ENCODE results near the gene STIM1.
A peak's percentile ranks its signal among the peaks of the same experiment; 100 is the strongest.

The STIM1 gene

GRCh38 chr11:3831378-3832239 is 23.9 kb upstream of the STIM1 start:
- no peak for DNase-seq

DNA sequence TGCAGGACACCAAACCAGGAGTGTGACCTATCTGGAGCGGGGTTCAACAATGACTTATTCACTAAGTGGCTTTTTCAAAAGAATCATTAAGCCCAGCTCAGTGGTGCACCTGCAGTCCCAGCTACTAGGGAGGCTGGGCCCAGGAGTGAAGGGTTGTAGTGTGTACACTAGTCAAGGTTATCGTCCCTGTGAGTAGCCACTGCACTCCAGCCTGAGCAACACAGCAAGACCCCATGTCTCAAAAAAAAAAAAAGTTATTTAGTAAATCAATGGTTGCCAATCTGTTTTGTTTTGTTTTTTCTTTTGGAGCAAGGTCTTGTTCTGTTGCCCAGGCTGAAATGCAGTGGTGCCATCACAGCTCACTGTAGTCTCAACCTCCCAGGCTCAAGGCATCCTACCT is 22.6 kb upstream of the STIM1 start:
- DNase-seq = no peak

- no peak for DNase-seq
Observed at GRCh38 chr11:3833449-3833848, 22.0 kb upstream of the STIM1 start.

DNA sequence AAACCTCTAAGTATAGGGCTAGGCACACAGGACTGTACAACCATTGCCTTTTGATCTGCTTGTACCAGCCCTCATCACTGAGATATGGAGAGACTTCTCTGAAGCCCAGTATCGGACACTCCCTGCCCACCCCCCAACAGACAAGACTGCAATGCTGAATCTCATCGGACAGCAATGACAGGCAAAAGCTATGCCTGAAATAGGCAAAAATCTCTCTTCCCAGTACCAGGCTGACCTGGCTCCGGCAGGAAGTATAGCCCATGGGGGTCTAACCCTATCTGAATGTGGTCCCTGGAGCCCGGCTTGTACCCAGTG is 21.2 kb upstream of the STIM1 start:
- no peak for DNase-seq

- no peak for DNase-seq
Observed at GRCh38 chr11:3834664-3835461, 20.6 kb upstream of the STIM1 start.

DNA sequence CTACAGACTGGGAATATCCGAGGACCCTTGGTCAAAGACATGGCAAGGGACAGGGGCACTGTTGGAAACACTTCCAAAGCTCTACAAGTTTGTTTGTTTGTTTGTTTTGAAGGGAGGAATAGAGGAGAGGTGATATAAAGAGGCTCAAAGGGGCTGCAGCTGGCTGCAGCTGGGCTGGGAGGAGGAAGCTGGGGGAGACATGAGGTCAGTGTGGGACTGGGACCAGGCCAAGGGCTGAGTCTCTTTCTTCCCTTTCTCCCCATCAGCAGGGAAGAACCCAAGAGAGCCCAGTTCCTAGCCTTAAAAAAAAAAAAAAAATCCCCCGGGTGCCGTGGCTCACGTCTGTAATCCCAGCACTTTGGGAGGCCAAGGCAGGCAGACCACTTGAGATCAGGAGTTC is 19.7 kb upstream of the STIM1 start:
- no peak for DNase-seq

DNA sequence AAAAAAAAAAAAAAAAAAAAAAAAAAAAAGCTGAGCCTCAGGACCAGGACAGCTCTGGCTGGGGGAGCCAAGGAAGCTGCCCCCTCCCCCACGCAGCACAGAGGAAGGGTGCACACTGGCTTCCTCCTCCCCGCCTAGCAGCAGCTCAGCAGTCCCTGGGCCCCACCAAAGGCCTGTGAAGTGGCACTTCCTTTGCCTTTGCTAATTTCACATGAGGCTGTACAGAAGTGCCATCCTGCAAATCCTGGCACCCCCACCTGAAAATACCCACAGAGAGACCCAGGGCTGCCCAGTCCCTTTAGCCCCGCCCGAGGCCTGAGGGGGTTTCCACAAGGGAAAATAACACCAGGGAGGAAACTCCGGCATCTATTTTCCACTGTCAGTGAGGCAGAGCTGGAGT is 18.6 kb upstream of the STIM1 start:
- DNase-seq = no peak

DNA sequence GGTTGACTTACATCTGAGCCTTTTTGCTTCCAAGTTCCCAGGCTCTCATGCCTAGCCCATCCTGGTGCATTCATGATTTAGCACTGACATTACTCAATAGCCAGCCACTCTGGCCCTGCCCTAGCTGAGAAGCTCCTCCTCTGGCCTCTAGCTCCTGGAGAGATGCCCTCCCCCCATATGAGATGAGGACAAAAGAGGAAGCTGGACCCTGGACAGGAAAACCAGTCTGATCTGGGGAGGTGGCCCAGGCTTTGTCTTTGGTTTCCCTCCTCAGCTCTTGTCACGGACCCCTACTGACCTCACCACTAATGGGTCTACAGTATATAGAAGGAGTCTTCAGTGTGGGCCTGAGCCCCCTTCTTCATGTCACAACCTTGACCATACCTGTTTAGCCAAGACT is 17.7 kb upstream of the STIM1 start:
- no peak for DNase-seq

DNA sequence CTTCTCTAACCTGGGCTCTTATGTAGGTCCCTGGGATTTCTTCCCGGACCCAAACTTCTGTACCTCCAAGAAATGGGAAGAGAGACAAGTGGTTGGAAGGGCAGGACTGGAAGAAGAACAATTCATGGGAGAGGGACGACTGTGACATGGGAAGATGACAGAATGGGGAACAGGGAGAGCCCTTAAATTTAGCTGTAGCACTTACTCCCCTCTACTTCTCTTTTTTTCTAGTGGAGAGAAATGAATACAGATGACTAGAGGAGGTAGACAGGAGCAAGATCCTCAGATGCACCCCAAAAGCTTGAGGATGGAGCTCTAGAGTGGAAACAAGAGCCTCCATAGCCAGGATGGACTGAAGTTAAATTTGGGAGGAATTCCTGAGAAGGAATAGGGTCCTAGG is 17.0 kb upstream of the STIM1 start:
- DNase-seq = no peak

DNA sequence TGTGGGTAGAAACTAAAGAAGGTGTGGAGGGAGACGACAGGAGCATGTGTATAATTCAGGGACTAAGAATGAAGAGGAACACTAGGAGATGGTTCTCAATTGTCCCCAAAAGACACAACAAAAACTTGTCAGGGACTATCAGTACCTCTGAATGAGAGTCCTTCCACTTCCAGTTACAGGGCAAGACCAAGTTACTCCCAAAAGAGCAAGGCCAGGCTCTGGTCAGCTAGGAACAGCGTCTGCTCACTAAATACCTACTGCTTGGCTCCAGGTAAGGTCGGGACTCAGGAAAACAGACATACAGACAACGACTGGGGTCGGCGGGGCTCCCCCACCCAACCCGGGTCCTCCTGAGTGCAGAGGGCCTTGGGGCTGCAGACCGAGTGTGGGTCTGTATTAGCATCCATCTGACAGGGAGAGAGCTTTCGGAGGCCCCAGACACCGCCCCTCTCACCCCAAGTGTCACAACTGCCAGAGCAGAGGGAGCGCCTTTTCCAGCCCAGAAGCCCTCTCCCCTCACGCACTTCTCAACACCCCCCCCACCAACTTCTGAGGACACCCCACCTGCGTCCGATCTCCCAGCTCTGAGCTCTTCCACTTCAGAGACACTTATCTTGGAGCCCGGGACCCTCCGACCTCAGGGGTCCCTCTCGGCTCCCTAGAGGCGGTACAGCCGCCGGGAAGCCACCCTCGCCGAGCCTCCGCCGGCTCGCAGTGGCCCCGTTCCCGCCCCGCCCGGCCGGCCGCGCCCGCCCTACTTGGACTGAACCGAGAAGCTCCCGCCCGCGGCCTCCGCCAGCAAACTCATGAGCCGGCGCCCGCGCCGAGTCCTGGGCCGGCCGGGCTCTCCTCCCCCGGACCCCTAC is 15.2 kb upstream of the STIM1 start:
- no peak for DNase-seq

DNA sequence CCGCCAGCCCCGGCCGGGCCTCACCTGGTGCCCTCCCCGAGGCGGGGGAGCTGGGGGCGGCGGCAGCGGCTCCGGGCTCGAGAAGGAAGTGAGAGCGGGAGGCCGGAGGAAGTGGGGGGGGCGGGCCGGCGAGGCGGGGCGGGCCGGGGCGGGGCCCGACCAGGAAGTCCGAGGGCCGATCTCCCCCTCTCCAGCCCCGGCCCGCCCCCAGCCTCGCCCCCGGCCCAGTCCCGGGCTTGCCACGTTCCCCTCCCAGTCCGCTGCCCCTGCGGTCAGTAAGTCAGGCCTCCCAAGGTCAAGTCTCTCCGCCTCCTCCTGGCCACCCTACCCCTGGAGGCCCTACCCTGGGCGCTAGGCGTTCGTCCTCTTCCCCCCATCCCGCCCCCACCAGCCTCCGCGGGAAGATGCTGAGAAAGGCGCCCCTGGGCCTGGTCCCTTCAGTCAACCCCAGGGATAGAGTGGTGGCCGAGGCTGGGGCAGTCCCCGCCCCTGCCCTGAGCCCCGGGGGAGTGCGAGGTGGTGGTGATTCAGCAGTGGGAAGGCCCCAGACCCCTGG is 14.5 kb upstream of the STIM1 start, which contains the start of gene RHOG:
Gene RHOG (minus strand): TSS at position 90 of the 556 bp plus-strand sequence. CDS start 12,821 bp downstream, outside the sequence.
- DNase-seq = peak; percentile 35

DNA sequence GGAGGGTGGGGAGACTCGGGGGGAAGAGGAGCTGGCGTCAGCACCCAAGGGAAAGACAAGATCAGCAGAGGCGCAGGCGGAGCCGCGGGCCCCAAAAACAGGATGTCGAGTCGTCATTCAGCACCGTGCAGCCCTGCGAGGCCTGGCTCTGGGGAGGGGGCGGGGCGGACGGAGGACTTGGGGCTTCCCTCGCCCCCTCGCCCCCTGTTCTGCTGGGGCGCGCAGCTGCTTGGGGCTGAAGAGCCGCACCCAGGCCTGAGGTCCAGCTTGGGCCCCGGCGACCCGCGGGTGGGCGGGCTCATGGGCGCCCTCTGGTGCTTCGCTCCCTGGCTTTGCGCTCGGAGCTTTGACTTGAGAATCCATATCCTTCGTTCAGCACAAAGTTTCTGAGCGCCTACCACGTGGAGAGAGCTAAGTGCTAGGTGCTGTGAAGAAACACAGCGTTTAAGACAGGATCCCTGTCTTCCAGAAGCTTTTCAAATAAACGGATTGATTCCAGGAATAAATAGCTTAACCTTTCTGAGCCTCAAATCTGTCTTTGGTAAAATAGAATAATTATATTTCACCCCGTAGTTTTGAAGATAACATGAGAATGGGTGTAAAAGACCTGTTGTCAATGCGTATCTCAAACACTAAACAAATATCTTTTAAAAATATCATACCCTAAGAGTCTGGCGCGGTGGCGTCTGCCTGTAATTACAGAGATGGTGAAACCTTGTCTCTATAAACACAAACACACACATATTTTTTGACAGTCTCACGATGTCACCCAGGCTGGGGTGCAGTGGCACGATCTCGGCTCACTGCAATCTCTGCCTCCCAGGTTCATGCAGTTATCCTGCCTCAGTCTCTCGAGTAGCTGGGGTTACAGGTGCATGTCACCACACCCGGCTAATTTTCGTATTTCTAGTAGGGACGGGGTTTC is 13.8 kb upstream of the STIM1 start:
- peak; percentile 65 for DNase-seq

GRCh38 chr11:3843326-3843725 is 12.1 kb upstream of the STIM1 start:
- DNase-seq = no peak

- DNase-seq = no peak
Observed at GRCh38 chr11:3845246-3845645, 10.2 kb upstream of the STIM1 start.

- DNase-seq = no peak
Observed at GRCh38 chr11:3845670-3846069, 9.8 kb upstream of the STIM1 start.

- DNase-seq = peak; percentile 18
Observed at GRCh38 chr11:3849297-3849874, 6.1 kb upstream of the STIM1 start.

- DNase-seq = no peak
Observed at GRCh38 chr11:3853545-3853842, 2.0 kb upstream of the STIM1 start.

DNA sequence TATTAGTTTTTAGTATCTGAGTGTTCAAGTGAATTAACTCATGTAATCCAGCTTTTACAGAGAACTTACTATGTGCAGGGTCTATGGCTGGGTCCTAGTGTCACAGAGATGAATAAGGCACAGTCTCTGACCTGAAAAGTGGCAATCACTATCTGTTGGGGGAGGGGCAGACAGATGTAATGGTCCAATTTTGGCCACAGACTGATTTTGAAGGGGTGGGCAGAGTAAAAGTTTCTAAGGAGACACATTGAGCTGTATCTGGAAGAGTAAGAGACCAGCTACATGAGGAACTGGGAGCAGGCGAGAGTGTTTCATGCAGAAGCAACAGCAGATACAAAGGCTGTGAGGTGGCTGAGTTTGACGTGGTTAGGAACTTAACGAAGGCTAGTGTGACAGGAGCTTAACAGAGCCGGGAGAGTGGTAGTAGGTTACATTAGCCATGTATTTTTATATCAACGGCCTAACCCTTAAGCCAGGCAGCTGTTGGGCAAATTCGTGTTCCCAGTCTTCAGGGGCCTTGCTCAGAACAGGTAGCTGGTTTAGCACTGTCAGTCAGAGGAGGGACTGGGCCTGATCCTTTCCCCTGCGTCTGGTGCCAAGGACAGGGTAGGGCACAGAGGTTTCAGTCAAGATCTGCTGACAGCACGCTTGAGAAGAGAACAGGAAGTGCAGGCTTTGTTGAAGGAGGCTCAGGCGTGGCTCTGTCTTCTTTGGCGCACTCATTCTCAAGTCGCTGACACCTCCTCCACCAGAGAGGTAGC is 1.4 kb upstream of the STIM1 start:
- no peak for DNase-seq

- no peak for DNase-seq
Observed at GRCh38 chr11:3854660-3854976, 846 bp upstream of the STIM1 start.

GRCh38 chr11:3855808-3856491 is 486 bp downstream of the STIM1 start:
- peak; percentile 17 for DNase-seq
